Measurements from ENCODE around the gene CILP2.

CILP2 gene

GRCh38 chr19:19538061-19538784, at the start of gene CILP2:
CILP2 (plus strand) TSS chr19:19538265; CDS start chr19:19538350, 85 bp downstream.
- DNase-seq (ENCODE audit: low spot score) (no peak), FAIRE-seq (no peak)

GRCh38 chr19:19488875-19489690, 49.0 kb upstream of the CILP2 start:
- FAIRE-seq (no peak), DNase-seq (ENCODE audit: low spot score) (peak; percentile 70)

GRCh38 chr19:19489804-19490204, 48.3 kb upstream of the CILP2 start:
- no peak for FAIRE-seq
- no peak for DNase-seq (ENCODE audit: low spot score)

GRCh38 chr19:19490214-19490968, 47.7 kb upstream of the CILP2 start:
- FAIRE-seq (no peak), DNase-seq (ENCODE audit: low spot score) (peak; percentile 68)

DNA sequence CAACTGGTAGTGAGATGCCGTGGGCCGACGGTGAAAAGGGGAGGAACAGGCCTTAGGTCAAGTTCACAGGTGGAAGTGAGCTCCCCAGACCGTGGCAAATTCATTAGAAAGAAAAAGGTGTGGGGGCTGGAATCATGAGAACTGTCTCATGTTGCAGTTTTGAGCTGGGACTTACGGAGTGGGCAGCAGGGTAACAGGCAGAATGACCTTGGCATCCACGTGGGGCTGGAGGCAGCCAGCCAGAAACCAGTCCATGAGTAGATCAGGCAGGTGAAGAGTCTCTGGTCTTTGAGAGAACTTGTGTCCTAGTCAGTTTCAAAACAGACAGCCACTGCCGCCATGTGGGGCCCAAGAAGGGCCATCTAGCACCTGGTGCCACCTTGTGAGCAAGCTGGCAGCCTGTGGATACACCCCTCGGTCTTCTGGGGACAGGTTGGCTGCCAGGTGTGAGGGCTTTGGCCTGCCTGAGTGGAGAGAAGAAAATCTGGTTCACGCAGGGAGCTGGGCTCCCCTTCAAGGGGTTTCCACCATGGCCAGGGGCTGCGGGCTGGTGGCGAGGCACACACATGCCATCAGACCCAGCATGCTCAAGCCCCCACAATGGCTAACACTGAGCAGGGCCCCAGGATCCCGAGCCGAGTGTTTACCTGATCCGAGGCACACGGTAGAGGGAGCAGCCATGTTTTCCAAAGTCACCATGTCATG, 46.6 kb upstream of the CILP2 start:
- DNase-seq (ENCODE audit: low spot score) (no peak), FAIRE-seq (no peak)

DNA sequence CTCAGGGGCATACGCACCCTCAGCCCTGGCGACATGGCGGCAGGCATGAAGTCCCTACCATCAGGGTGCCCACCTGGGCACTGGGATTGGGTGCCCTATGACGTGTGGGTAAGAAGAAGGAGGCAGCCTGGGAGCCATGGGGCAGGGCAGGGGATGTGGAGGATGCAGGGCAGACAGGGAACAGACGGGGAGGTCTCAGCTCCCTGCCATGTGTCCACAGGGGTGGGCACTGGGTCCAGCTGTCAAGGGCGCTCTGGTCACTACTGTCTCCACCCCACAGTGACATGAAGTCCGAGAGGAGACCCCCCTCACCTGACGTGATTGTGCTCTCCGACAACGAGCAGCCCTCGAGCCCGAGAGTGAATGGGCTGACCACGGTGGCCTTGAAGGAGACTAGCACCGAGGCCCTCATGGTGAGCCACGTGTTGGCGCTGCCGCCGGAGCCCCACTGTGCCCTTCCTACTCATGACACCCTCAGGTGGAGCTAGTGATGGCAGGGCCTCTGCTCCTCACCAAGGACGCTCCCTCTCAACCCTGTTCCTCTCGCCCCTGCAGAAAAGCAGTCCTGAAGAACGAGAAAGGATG, 45.9 kb upstream of the CILP2 start:
- FAIRE-seq (no peak), DNase-seq (ENCODE audit: low spot score) (no peak)

GRCh38 chr19:19493841-19494546, 44.1 kb upstream of the CILP2 start:
- FAIRE-seq = no peak

DNA sequence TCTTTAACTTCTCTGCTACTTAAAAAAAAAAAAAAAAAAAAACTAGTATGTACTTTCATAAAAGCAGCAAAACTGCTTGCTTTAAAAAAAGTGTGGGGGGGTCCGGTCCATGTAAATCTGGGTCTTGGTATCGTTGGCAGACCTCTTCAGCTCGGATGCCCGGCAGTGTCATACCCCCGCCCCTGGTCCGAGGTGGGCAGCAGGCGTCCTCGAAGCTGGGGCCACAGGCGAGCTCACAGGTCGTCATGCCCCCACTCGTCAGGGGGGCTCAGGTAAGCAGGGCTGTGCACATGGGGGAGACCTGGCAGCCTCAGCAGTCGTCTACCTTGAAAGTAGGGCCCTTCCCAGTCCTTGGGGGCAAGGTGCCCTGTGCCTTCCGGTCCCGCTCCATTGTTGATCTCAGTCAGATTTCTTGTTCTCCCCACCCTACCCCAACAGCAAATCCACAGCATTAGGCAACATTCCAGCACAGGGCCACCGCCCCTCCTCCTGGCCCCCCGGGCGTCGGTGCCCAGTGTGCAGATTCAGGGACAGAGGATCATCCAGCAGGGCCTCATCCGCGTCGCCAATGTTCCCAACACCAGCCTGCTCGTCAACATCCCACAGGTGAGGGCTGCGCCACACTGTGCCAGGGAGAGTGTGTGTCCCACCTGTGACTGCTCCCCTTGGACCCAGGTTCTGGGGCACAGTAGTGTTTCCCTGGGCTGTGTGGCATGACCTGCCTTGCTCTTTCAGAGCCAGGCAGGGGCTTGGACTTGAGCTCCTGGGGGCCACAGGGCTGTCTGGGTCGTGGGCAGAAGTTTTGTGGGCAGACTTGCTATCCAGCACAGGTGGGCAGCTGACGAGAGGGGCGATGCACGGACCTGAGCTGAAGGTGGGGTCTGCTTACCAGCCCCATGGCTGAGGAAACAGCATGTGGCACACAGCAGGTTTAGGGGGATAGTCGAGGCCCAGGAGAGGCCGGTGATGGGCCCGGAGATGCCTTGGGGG, 42.2 kb upstream of the CILP2 start:
- no peak for DNase-seq (ENCODE audit: low spot score)
- FAIRE-seq = no peak

More at GRCh38 chr19:19493841-19494546, 44.1 kb upstream of the CILP2 start:
- DNase-seq (ENCODE audit: low spot score) = no peak

- no peak for FAIRE-seq
- no peak for DNase-seq (ENCODE audit: low spot score)
These were observed 39.6 kb upstream of the CILP2 start for GRCh38 chr19:19498255-19498991.

- DNase-seq (ENCODE audit: low spot score) (no peak), FAIRE-seq (no peak)
These were observed 38.6 kb upstream of the CILP2 start for GRCh38 chr19:19499272-19499995.

DNA sequence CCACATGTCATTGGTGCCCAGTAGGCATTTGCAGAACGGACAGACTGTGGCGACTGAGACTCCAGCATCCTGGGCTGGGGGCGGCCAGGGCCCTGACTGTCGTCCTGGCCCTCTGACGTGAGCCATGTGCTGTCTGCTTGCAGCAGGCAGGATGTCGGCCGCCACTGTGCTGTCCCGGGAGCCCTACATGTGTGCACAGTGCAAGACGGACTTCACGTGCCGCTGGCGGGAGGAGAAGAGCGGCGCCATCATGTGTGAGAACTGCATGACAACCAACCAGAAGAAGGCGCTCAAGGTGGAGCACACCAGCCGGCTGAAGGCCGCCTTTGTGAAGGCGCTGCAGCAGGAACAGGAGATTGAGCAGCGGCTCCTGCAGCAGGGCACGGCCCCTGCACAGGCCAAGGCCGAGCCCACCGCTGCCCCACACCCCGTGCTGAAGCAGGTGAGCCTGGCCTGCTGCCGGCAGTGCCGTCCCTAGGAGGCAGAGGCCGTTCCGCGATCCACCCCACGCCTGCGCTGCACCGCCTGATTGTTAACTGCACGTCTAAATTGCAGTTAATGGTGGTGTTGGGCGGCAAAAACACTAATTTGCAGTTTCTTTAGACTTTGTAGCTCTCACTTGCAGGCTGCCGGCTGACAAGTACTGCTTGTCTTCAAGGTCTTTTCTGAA, 37.0 kb upstream of the CILP2 start:
- DNase-seq (ENCODE audit: low spot score) = no peak
- no peak for FAIRE-seq

DNA sequence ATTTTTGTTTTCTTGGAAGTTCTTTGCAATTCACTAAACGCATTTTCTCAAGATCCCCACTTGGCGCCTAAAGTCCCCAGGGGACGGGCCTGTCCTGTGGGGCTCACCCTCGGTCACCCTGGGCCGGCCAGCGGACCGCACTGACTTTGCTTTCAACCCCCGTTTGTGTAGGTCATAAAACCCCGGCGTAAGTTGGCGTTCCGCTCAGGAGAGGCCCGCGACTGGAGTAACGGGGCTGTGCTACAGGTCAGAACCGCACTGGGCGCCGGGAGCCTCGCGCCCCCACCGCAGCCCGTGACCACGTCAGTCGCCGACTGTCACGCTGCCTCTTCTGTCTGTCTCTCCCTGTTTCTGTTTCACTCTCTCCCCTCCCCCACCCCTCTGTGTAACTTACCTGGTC, 36.3 kb upstream of the CILP2 start:
- FAIRE-seq (no peak), DNase-seq (ENCODE audit: low spot score) (no peak)

GRCh38 chr19:19502281-19502680, 35.8 kb upstream of the CILP2 start:
- no peak for DNase-seq (ENCODE audit: low spot score)

DNA sequence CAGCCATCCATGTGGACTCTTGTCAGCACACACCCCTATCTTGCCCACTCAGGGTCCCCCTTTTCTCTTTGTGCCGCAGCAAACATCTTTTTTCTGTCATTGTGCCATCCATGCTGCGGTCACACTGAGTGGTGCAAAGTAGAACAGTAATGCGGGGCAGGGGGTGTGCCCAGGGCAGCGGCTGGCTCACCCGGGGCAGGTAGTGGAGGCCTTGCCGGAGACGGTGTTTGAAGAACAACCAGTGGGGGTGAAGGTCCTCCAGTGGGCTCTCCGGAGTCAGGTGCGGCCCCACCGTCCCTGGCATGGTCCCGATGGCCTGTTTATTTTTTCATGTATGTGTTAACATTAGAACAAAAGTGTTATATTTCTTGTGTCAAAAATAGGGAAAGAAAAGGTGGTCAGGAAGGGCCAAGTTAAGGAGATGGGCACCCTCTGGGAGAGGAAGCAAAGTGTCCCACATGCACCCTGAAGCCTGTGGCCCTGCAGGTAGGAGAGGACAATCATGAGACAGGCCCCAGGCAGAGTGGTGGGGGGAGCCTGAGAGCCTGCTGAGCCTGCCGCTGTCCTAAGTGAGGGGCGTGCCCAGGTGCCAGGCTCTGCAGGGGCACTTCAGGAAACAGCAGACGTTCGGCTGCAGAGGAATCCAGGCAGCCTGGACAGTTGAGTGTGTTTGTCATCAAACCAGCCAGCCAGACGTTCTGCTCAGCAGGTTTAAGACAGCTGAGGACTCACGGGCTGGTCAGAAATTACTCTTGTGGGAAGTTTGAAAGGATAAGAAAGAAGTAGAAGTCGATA, 35.1 kb upstream of the CILP2 start:
- no peak for FAIRE-seq

More at GRCh38 chr19:19502281-19502680, 35.8 kb upstream of the CILP2 start:
- FAIRE-seq = no peak

DNA sequence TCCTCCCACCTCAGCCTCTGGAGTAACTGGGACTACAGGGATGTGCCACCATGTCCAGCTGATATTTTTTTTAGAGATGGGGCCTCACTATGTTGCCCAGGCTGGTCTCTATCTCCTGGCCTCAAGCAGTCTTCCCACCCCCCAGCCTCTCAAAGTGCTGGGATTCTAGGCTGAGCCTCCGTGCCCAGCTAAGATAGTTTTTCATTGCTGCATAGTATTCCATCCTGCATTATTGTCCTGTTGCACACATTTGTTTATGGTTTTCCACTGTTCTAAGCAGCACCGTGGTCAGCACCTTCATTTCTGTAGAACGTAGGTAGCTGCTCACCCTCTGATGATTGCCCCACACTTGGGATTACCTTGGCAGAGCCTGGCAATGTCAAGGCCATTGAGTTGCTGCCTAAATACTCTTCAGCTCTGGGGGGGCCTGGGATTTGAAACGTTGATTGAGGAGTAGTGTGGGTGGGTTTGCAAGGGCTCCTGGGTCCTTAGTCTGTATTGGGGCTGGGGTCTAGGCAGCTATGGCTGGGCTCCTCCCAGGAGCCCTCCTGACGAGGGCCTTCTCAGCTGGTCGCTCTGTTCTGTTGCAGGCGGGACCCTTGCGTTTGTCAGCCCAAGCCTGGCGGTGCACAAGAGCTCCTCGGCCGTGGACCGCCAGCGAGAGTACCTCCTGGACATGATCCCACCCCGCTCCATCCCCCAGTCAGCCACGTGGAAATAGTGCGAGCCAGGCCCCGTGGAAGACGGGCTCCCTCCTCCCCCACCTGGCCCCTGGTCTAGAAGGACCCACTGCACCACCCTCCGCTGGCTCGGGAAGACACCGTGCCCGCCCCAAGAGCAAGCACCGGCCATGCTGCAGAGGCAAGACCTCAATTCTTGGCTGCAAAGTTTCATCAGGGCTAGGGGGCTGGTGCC, 33.1 kb upstream of the CILP2 start:
- FAIRE-seq = no peak
- DNase-seq (ENCODE audit: low spot score) = no peak

More for the DNA sequence above, 35.1 kb upstream of the CILP2 start:
- no peak for DNase-seq (ENCODE audit: low spot score)

All from urothelium cell line (cell line).